Midbrain (tissue), 1 donor: Measurements from ENCODE around the gene FAAP100.

ENCODE experiments used
- DNase-seq: peaks from one replicate; lab custom pipeline; 2025; lab: John Stamatoyannopoulos, UW

Gene FAAP100

GRCh38 chr17:81576621-81577277 is 24.6 kb upstream of the FAAP100 start:
- no peak for DNase-seq

GRCh38 chr17:81575836-81576235 is 23.7 kb upstream of the FAAP100 start:
- DNase-seq: no peak

- DNase-seq: no peak
Measured at GRCh38 chr17:81574643-81574956, 22.4 kb upstream of the FAAP100 start.

- DNase-seq: no peak
Measured at GRCh38 chr17:81573794-81574642, 21.9 kb upstream of the FAAP100 start.

- DNase-seq: no peak
Measured at GRCh38 chr17:81572563-81573168, 20.5 kb upstream of the FAAP100 start.

- no peak for DNase-seq
Measured at GRCh38 chr17:81570964-81571363, 18.8 kb upstream of the FAAP100 start.

- no peak for DNase-seq
Measured at GRCh38 chr17:81569986-81570514, 17.9 kb upstream of the FAAP100 start.

GRCh38 chr17:81568416-81568815 is 16.3 kb upstream of the FAAP100 start:
- DNase-seq: no peak

- DNase-seq: no peak
Measured at GRCh38 chr17:81567191-81567590, 15.0 kb upstream of the FAAP100 start.

- DNase-seq: no peak
Measured at GRCh38 chr17:81566461-81567126, 14.4 kb upstream of the FAAP100 start.

GRCh38 chr17:81565231-81565630 is 13.1 kb upstream of the FAAP100 start:
- no peak for DNase-seq

GRCh38 chr17:81564778-81565177 is 12.6 kb upstream of the FAAP100 start:
- DNase-seq: no peak

- no peak for DNase-seq
Measured at GRCh38 chr17:81563861-81564586, 11.9 kb upstream of the FAAP100 start.

- DNase-seq: no peak
Measured at GRCh38 chr17:81561494-81561885, 9.3 kb upstream of the FAAP100 start.

GRCh38 chr17:81558941-81559806 is 7.0 kb upstream of the FAAP100 start:
- DNase-seq: no peak

- DNase-seq: no peak
Measured at GRCh38 chr17:81558115-81558468, 5.9 kb upstream of the FAAP100 start.

- DNase-seq: no peak
Measured at GRCh38 chr17:81557276-81558114, 5.3 kb upstream of the FAAP100 start.

GRCh38 chr17:81556863-81557262 is 4.7 kb upstream of the FAAP100 start:
- DNase-seq: no peak

GRCh38 chr17:81556175-81556691 is 4.1 kb upstream of the FAAP100 start:
- DNase-seq: no peak
